ENCODE results near the gene TRAFD1. TPM values are rescaled to one million over a fixed set of nuclear protein-coding genes. Genes with fewer than 3 reads are reported as not detected.

The TRAFD1 gene
- total and polyA plus RNA-seq, 2 donors (not counting 3 experiments of a cell fraction or from before 2014, with no cell fraction given) = 20.3 to 24.9 TPM

- TF ChIP-seq, protein P1, sequence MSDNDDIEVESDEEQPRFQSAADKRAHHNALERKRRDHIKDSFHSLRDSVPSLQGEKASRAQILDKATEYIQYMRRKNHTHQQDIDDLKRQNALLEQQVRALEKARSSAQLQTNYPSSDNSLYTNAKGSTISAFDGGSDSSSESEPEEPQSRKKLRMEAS (IDR thresholded peaks at IDR 0.05; ENCODE audit: insufficient read depth, insufficient read length) = no peak
- no peak for TF ChIP-seq POLR2A (IDR thresholded peaks at IDR 0.05; ENCODE audit: low read depth, low read length)
- no peak for TF ChIP-seq GATA2 (IDR thresholded peaks at IDR 0.05; ENCODE audit: insufficient read depth, insufficient read length, low read depth, low read length)
- no peak for TF ChIP-seq MYC (IDR thresholded peaks at IDR 0.05; ENCODE audit: low read depth, low read length)
- TF ChIP-seq POLR2AphosphoS5 (IDR thresholded peaks at IDR 0.05; ENCODE audit: insufficient read depth, low read depth, low read length) = no peak
- TF ChIP-seq FOS (IDR thresholded peaks at IDR 0.05; ENCODE audit: borderline replicate concordance, insufficient read depth, low read length) = no peak
- no peak for TF ChIP-seq JUN (IDR thresholded peaks at IDR 0.05; ENCODE audit: borderline replicate concordance, insufficient read depth, insufficient read length, low read depth)
- TF ChIP-seq CTCF (IDR thresholded peaks at IDR 0.05; ENCODE audit: extremely low read depth in 1 of 2, insufficient read depth in 1 of 2, low read depth in 1 of 2, low read length in 2 of 2) = no peak
- TF ChIP-seq EZH2 (IDR thresholded peaks at IDR 0.05; ENCODE audit: borderline replicate concordance, low read depth, low read length, severe bottlenecking) = no peak
- FAIRE-seq = no peak
- intact Hi-C loops (cut with micrococcal nuclease) = no loop called here
Observed at GRCh38 chr12:112168561-112168971, 43.2 kb downstream of the TRAFD1 start.

More at GRCh38 chr12:112168561-112168971, 43.2 kb downstream of the TRAFD1 start:
- no peak overlapping the region for H3K9ac ChIP-seq (replicated peaks; ENCODE audit: extremely low read depth, insufficient read depth, low read length)
- no peak for DNase-seq (ENCODE audit: low read depth, low spot score)
- H3K4me2 ChIP-seq (ENCODE audit: insufficient read depth, low read length) = no peak overlapping the region
- H3K9me3 ChIP-seq (replicated peaks; ENCODE audit: control insufficient read depth, insufficient read depth, low read length) = no peaks in the 10 kb centered on the region
- no peaks in the 10 kb centered on the region for H4K20me1 ChIP-seq (replicated peaks; ENCODE audit: control insufficient read depth, extremely low read depth, insufficient read depth, low read length)
- POLR2A ChIA-PET = no interaction called here
- H2AFZ ChIP-seq (ENCODE audit: low read depth, low read length) = no peak overlapping the region
- no peak overlapping the region for H3K4me3 ChIP-seq (replicated peaks in 1 of 3; ENCODE audit: insufficient read depth in 1 of 3, low read depth in 1 of 3, low read length in 3 of 3)
- dilution Hi-C loops (cut with MboI; ENCODE audit: extremely low pct_ligation_motif_present, low sequenced_read_pairs) = no loop called here
- no TSS peak for BruUV-seq (replicated peaks)
- H3K4me1 ChIP-seq (ENCODE audit: control insufficient read depth, extremely low read depth, insufficient read depth, low read length) = no peaks in the 10 kb centered on the region
- peaks cover 0 to 16% of the 10 kb centered on the region in 2 experiments for H3K36me3 ChIP-seq (ENCODE audit: control insufficient read depth in 2 of 2, extremely low read depth in 1 of 2, insufficient read depth in 2 of 2, low read length in 2 of 2)
- no peak overlapping the region for H3K27ac ChIP-seq (ENCODE audit: insufficient read depth, low read depth, low read length)
- CTCF ChIA-PET = interaction anchor here (1.6 kb wide), 1 partner anchor 219 kb away, joined by 4 read pairs; no protein-coding TSS in a partner anchor
- H3K9me1 ChIP-seq (replicated peaks; ENCODE audit: control insufficient read depth, extremely low read depth, insufficient read depth, low read length) = no peaks in the 10 kb centered on the region
- H3K27me3 ChIP-seq (ENCODE audit: control insufficient read depth in 2 of 2, insufficient read depth in 2 of 2, low read length in 2 of 2) = no peaks in the 10 kb centered on the region
- H3K79me2 ChIP-seq (ENCODE audit: control insufficient read depth, insufficient read depth, low read length) = no peaks in the 10 kb centered on the region
